Astrocyte (in vitro differentiated cells and primary cell): ENCODE data around the gene TCF7L2. TPM values are rescaled to one million over a fixed set of nuclear protein-coding genes. Genes with fewer than 3 reads are reported as not detected.
A peak's percentile ranks its signal among the peaks of the same experiment; 100 is the strongest.

Source experiments
- DNase-seq: peaks from one replicate; pipeline ENCODE4 v3.0.0-alpha.2; 2010; ENCODE audit warnings: low read depth
- FAIRE-seq: peaks from 2 replicates; lab custom pipeline; 2011; peaks lifted over from hg19 to GRCh38; lab: Jason Lieb, UNC
- H2AFZ ChIP-seq: 2 replicates; pipeline ENCODE4 v1.6.0; 2012; ENCODE audit warnings: low read depth, low read length, inconsistent platforms
- H3K27ac ChIP-seq: 2 replicates; pipeline ENCODE4 v1.5.1; 2011; ENCODE audit warnings: low read depth, low read length, inconsistent platforms
- H3K27me3 ChIP-seq: 2 replicates; pipeline ENCODE4 v1.6.0; 2011; ENCODE audit warnings: low read length, inconsistent platforms; ENCODE audit not compliant: insufficient read depth
- H3K36me3 ChIP-seq: 2 replicates; pipeline ENCODE4 v1.5.1; 2011; ENCODE audit warnings: low read length, inconsistent platforms; ENCODE audit not compliant: insufficient read depth
- H3K4me1 ChIP-seq: 2 replicates; pipeline ENCODE4 v1.5.1; 2011; ENCODE audit warnings: low read length, inconsistent platforms; ENCODE audit not compliant: insufficient read depth
- H3K4me2 ChIP-seq: 2 replicates; pipeline ENCODE4 v1.6.0; 2012; ENCODE audit warnings: low read length, inconsistent platforms
- H3K4me3 ChIP-seq: 2 replicates; pipeline ENCODE4 v1.5.1; 2011; ENCODE audit warnings: low read depth, mild to moderate bottlenecking, low read length, inconsistent platforms; ENCODE audit not compliant: insufficient read depth
- H3K79me2 ChIP-seq: 2 replicates; pipeline ENCODE4 v1.6.0; 2012; ENCODE audit warnings: mild to moderate bottlenecking, low read length, inconsistent platforms; ENCODE audit not compliant: insufficient read depth
- H3K9ac ChIP-seq: 2 replicates; pipeline ENCODE4 v1.6.0; 2012; ENCODE audit warnings: mild to moderate bottlenecking, low read length, inconsistent platforms
- H3K9me3 ChIP-seq: 2 replicates; pipeline ENCODE4 v1.5.1; 2012; ENCODE audit warnings: low read depth, mild to moderate bottlenecking, low read length, inconsistent platforms; ENCODE audit not compliant: insufficient read depth
- H4K20me1 ChIP-seq: 2 replicates; pipeline ENCODE4 v1.6.0; 2012; ENCODE audit warnings: low read length, inconsistent platforms; ENCODE audit not compliant: insufficient read depth
- H3K27ac Mint-ChIP-seq: one replicate; pipeline ENCODE4 v1.8.0; 2021; ENCODE audit warnings: mild to moderate bottlenecking, mixed read lengths; ENCODE audit not compliant: unreplicated experiment
- H3K27me3 Mint-ChIP-seq: one replicate; pipeline ENCODE4 v1.8.0; 2021; ENCODE audit warnings: low read depth, mixed read lengths; ENCODE audit not compliant: unreplicated experiment
- H3K36me3 Mint-ChIP-seq: one replicate; pipeline ENCODE4 v1.8.0; 2021; ENCODE audit warnings: low read depth, mixed read lengths; ENCODE audit not compliant: unreplicated experiment
- H3K4me1 Mint-ChIP-seq: one replicate; pipeline ENCODE4 v1.8.0; 2021; ENCODE audit warnings: low read depth, mixed read lengths; ENCODE audit not compliant: unreplicated experiment
- H3K4me3 Mint-ChIP-seq: one replicate; pipeline ENCODE4 v1.8.0; 2021; ENCODE audit warnings: mild to moderate bottlenecking, moderate library complexity, mixed read lengths; ENCODE audit not compliant: unreplicated experiment
- H3K9me3 Mint-ChIP-seq: one replicate; pipeline ENCODE4 v1.8.0; 2021; ENCODE audit warnings: mild to moderate bottlenecking, mixed read lengths; ENCODE audit not compliant: unreplicated experiment
- CTCF ChIP-seq: IDR thresholded peaks from 2 replicates; pipeline ENCODE4 v1.5.1; 2011; ENCODE audit warnings: low read depth, mild to moderate bottlenecking, inconsistent platforms, low read length, moderate library complexity; ENCODE audit not compliant: insufficient read depth
- EZH2 ChIP-seq: IDR thresholded peaks from 2 replicates; pipeline ENCODE4 v1.6.1; 2012; ENCODE audit warnings: mild to moderate bottlenecking, low read length, inconsistent platforms; ENCODE audit not compliant: insufficient read depth
- total RNA-seq: library from RNA; stranded (reverse); gene quantifications from 2 replicates; pipeline ENCODE4 v1.2.1, GENCODE V29; 2021

The TCF7L2 gene
- total RNA-seq, 1 donor from 2014 or later = 52.4 TPM

GRCh38 chr10:112985690-112986543 is 35.9 kb downstream of the TCF7L2 start:
- DNase-seq (peak; percentile 83), FAIRE-seq (peak; percentile 47)
- Mint-ChIP-seq H3K9me3 (no peaks in the 10 kb centered on the region), H3K27me3 (no peaks in the 10 kb centered on the region), H3K27ac (peak overlapping the region; percentile 75), H3K4me3 (peak overlapping the region; percentile 10), H3K36me3 (peaks cover 10% of the 10 kb centered on the region), H3K4me1 (peaks cover 82% of the 10 kb centered on the region)
- peak overlapping the region; percentile 75 for H3K4me2 ChIP-seq
- TF ChIP-seq CTCF (no peak), EZH2 (no peak)
- peak overlapping the region; percentile 17 for H3K27ac ChIP-seq
- peaks cover 89% of the 10 kb centered on the region for H4K20me1 ChIP-seq
- no peaks in the 10 kb centered on the region for H3K36me3 ChIP-seq
- H3K9ac ChIP-seq = no peak overlapping the region
- peaks cover 65% of the 10 kb centered on the region for H3K79me2 ChIP-seq
- peak overlapping the region; percentile 24 for H3K4me3 ChIP-seq
- H3K9me3 ChIP-seq = no peaks in the 10 kb centered on the region
- no peak overlapping the region for H2AFZ ChIP-seq
- peaks cover 30% of the 10 kb centered on the region for H3K4me1 ChIP-seq
- H3K27me3 ChIP-seq = no peaks in the 10 kb centered on the region

GRCh38 chr10:112986544-112987190 is 36.6 kb downstream of the TCF7L2 start:
- FAIRE-seq = peak; percentile 41
- H2AFZ ChIP-seq = no peak overlapping the region
- peaks cover 87% of the 10 kb centered on the region for H4K20me1 ChIP-seq
- TF ChIP-seq CTCF (no peak), EZH2 (no peak)
- H3K4me2 ChIP-seq = peak overlapping the region; percentile 75
- no peaks in the 10 kb centered on the region for H3K27me3 Mint-ChIP-seq
- peak; percentile 70 for DNase-seq
- H3K4me1 Mint-ChIP-seq = peaks cover 78% of the 10 kb centered on the region
- H3K36me3 ChIP-seq = no peaks in the 10 kb centered on the region
- H3K9me3 Mint-ChIP-seq = no peaks in the 10 kb centered on the region
- no peaks in the 10 kb centered on the region for H3K27me3 ChIP-seq
- H3K4me1 ChIP-seq = peaks cover 26% of the 10 kb centered on the region
- no peaks in the 10 kb centered on the region for H3K9me3 ChIP-seq
- H3K27ac ChIP-seq = peak overlapping the region; percentile 35
- H3K4me3 Mint-ChIP-seq = peak overlapping the region; percentile 10
- H3K4me3 ChIP-seq = peak overlapping the region; percentile 24
- H3K79me2 ChIP-seq = peaks cover 66% of the 10 kb centered on the region
- peak overlapping the region; percentile 75 for H3K27ac Mint-ChIP-seq
- H3K36me3 Mint-ChIP-seq = peaks cover 9% of the 10 kb centered on the region
- no peak overlapping the region for H3K9ac ChIP-seq
